Measurements from ENCODE around the gene SMIM28. TPM values are rescaled to one million over a fixed set of nuclear protein-coding genes. Genes with fewer than 3 reads are reported as not detected.

The SMIM28 gene
- total and polyA plus RNA-seq, 2 donors (not counting 1 experiment from before 2014, with no cell fraction given), result not detected

DNA sequence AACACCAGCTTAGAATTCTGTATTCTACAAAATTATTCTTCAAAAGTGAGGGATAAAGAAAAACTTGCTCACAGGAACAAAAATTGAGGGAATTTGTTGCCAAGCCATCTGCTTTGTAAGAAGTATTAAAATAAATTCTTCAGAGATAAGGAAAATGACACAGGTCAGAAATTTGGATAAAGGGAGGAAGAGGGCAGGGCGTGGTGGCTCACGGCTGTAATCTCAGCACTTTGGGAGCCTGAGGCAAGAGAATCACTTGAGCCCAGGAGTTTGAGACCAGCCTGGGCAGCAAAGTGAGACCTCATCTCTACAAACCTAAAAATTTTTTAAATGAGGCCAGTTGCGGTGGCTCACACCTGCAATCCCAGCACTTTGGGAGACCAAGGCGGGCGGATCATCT, 11.8 kb downstream of the SMIM28 start:
- no peak overlapping the region for H3K9ac ChIP-seq (ENCODE audit: insufficient read depth, low read length)

DNA sequence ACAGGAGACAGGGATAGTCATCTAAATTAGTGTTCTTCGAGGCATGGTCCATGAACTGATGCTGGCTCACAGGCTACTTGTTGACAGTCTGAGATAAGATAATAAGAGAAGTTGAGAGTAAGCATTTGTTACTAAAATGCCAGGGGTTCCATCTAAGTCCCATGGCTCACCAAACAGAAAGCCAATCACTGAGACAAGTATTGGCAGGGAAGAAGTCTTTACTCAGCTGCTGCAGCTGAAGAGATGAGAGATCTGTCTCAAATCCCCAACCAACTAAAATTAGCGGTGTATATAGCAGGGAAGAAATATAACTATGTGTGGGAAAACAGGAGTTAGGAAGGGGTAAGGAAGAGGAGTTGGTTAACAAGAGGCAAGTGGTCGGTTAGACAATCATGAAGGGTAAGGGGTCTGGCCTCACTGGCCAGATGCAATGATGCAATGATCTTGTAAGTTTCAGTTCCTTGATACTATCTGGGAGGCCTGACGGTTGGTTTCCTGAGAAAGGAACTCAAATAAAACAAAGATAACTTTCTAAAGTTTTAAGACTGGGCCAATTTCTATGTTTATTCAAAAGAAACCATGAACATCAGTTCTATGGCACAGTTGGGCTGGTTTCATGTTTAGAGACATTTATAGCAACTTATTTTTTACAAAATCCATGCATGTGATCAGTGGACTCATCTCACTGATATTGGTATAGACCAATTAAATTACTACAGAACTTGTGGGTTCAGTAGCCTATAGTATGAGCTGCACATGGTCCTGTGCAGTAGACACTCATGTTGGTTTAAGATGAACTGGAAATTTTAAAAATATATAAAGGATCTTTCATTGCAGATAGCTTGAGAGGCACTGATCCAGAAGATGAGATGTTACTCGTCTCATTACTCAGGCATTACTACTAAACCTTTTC, 16.4 kb downstream of the SMIM28 start:
- Histone ChIP-seq H2AFZ (ENCODE audit: low read length) (no peak overlapping the region), H3K79me2 (ENCODE audit: control insufficient read depth, insufficient read depth, low read length) (no peaks in the 10 kb centered on the region), H3K4me3 (replicated peaks in 1 of 4; ENCODE audit: control extremely low read depth in 1 of 4, insufficient read depth in 1 of 4, low read depth in 3 of 4, low read length in 4 of 4) (no peak overlapping the region), H3K4me2 (ENCODE audit: extremely low read depth, insufficient read depth, low read length) (no peak overlapping the region), H3K9ac (ENCODE audit: insufficient read depth, low read length) (no peak overlapping the region), H3K27me3 (ENCODE audit: control insufficient read depth, insufficient read depth, low read length) (no peaks in the 10 kb centered on the region), H3K9me3 (ENCODE audit: control insufficient read depth, insufficient read depth, low read depth, low read length) (no peaks in the 10 kb centered on the region), H4K20me1 (ENCODE audit: control insufficient read depth, extremely low read depth, insufficient read depth, low read length) (no peaks in the 10 kb centered on the region), H3K4me1 (ENCODE audit: control insufficient read depth, extremely low read depth, insufficient read depth, low read length) (peaks cover 2% of the 10 kb centered on the region), H3K36me3 (ENCODE audit: control insufficient read depth, insufficient read depth, low read length) (no peaks in the 10 kb centered on the region), H3K27ac (ENCODE audit: insufficient read depth, low read length) (no peak overlapping the region)
- TF ChIP-seq, protein P1, sequence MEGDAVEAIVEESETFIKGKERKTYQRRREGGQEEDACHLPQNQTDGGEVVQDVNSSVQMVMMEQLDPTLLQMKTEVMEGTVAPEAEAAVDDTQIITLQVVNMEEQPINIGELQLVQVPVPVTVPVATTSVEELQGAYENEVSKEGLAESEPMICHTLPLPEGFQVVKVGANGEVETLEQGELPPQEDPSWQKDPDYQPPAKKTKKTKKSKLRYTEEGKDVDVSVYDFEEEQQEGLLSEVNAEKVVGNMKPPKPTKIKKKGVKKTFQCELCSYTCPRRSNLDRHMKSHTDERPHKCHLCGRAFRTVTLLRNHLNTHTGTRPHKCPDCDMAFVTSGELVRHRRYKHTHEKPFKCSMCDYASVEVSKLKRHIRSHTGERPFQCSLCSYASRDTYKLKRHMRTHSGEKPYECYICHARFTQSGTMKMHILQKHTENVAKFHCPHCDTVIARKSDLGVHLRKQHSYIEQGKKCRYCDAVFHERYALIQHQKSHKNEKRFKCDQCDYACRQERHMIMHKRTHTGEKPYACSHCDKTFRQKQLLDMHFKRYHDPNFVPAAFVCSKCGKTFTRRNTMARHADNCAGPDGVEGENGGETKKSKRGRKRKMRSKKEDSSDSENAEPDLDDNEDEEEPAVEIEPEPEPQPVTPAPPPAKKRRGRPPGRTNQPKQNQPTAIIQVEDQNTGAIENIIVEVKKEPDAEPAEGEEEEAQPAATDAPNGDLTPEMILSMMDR (conservative IDR thresholded peaks at IDR 0.05 in 1 of 2, IDR thresholded peaks at IDR 0.05 in 1 of 2; ENCODE audit: low read depth in 1 of 2, low read length in 2 of 2), result no peak
- no peak for DNase-seq (ENCODE audit: low read depth in 2 of 2)

More for the DNA sequence above, 11.8 kb downstream of the SMIM28 start:
- Histone ChIP-seq H4K20me1 (ENCODE audit: control insufficient read depth, extremely low read depth, insufficient read depth, low read length) (no peaks in the 10 kb centered on the region), H3K36me3 (ENCODE audit: control insufficient read depth, insufficient read depth, low read length) (no peaks in the 10 kb centered on the region), H3K4me2 (ENCODE audit: extremely low read depth, insufficient read depth, low read length) (no peak overlapping the region), H2AFZ (ENCODE audit: low read length) (no peak overlapping the region), H3K27me3 (ENCODE audit: control insufficient read depth, insufficient read depth, low read length) (no peaks in the 10 kb centered on the region), H3K4me1 (ENCODE audit: control insufficient read depth, extremely low read depth, insufficient read depth, low read length) (no peaks in the 10 kb centered on the region), H3K9me3 (ENCODE audit: control insufficient read depth, insufficient read depth, low read depth, low read length) (no peaks in the 10 kb centered on the region), H3K4me3 (replicated peaks in 1 of 4; ENCODE audit: control extremely low read depth in 1 of 4, insufficient read depth in 1 of 4, low read depth in 3 of 4, low read length in 4 of 4) (no peak overlapping the region), H3K27ac (ENCODE audit: insufficient read depth, low read length) (no peak overlapping the region), H3K79me2 (ENCODE audit: control insufficient read depth, insufficient read depth, low read length) (no peaks in the 10 kb centered on the region)
- TF ChIP-seq, protein P1 (conservative IDR thresholded peaks at IDR 0.05 in 1 of 2, IDR thresholded peaks at IDR 0.05 in 1 of 2; ENCODE audit: low read depth in 1 of 2, low read length in 2 of 2), result no peak
- no peak for TF ChIP-seq EZH2 (IDR thresholded peaks at IDR 0.05; ENCODE audit: low read length, missing control alignments)
- no peak for DNase-seq (ENCODE audit: low read depth in 2 of 2)

DNA sequence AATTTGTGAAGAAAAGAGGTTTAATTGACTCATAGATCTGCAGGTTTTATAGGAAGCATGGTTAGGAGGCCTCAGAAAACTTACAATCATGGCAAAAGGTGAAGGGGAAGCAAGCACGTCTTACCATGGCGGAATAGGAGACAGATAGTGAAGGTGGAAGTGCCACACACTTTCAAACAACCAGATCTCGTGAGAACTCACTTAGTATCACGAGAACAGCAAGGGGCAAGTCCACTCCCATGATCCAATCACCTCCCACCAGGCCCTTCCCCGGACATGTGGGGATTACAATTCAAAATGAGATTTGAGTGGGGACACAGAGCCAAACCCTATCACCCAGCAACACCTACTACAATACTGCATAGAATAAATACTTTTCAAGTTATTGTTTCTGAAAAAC, 19.0 kb downstream of the SMIM28 start:
- no peak overlapping the region for H3K27ac ChIP-seq (ENCODE audit: insufficient read depth, low read length)
- no peak for TF ChIP-seq EZH2 (IDR thresholded peaks at IDR 0.05; ENCODE audit: low read length, missing control alignments)
- TF ChIP-seq, protein P1 (conservative IDR thresholded peaks at IDR 0.05 in 1 of 2, IDR thresholded peaks at IDR 0.05 in 1 of 2; ENCODE audit: low read depth in 1 of 2, low read length in 2 of 2), result no peak

More for the DNA sequence above, 19.0 kb downstream of the SMIM28 start:
- no peaks in the 10 kb centered on the region for H3K36me3 ChIP-seq (ENCODE audit: control insufficient read depth, insufficient read depth, low read length)
- H3K27me3 ChIP-seq (ENCODE audit: control insufficient read depth, insufficient read depth, low read length), result no peaks in the 10 kb centered on the region
- no peaks in the 10 kb centered on the region for H3K9me3 ChIP-seq (ENCODE audit: control insufficient read depth, insufficient read depth, low read depth, low read length)
- H3K4me1 ChIP-seq (ENCODE audit: control insufficient read depth, extremely low read depth, insufficient read depth, low read length), result peaks cover 2% of the 10 kb centered on the region
- H3K9ac ChIP-seq (ENCODE audit: insufficient read depth, low read length), result no peak overlapping the region
- H2AFZ ChIP-seq (ENCODE audit: low read length), result no peak overlapping the region
- no peaks in the 10 kb centered on the region for H4K20me1 ChIP-seq (ENCODE audit: control insufficient read depth, extremely low read depth, insufficient read depth, low read length)
- no peak overlapping the region for H3K4me2 ChIP-seq (ENCODE audit: extremely low read depth, insufficient read depth, low read length)
- no peak for DNase-seq (ENCODE audit: low read depth in 2 of 2)
- H3K79me2 ChIP-seq (ENCODE audit: control insufficient read depth, insufficient read depth, low read length), result no peaks in the 10 kb centered on the region
- H3K4me3 ChIP-seq (replicated peaks in 1 of 4; ENCODE audit: control extremely low read depth in 1 of 4, insufficient read depth in 1 of 4, low read depth in 3 of 4, low read length in 4 of 4), result no peak overlapping the region

Data from fibroblast of lung (primary cell).